Measurements from ENCODE around the gene CORO6. TPM values are rescaled to one million over a fixed set of nuclear protein-coding genes. Genes with fewer than 3 reads are reported as not detected.

CORO6 gene
- total and polyA plus RNA-seq, 2 of the 13 experiments (the other 11 are each of a cell fraction or from before 2014, with no cell fraction given): 0.42 to 0.82 TPM

- peaks cover 20% of the 10 kb centered on the region for H3K4me1 ChIP-seq (ENCODE audit: insufficient read depth, low read length)
- no peak overlapping the region for H3K4me3 ChIP-seq (replicated peaks in 1 of 3; ENCODE audit: insufficient read depth in 1 of 3, low read depth in 2 of 3, low read length in 3 of 3)
- no peaks in the 10 kb centered on the region for H3K79me2 ChIP-seq (ENCODE audit: insufficient read depth, low read length)
- POLR2A ChIA-PET: no interaction called here
- H3K4me2 ChIP-seq (ENCODE audit: low read depth, low read length): no peak overlapping the region
- ATAC-seq: peak; percentile 86
- H3K9ac ChIP-seq (ENCODE audit: insufficient read depth, low read depth, low read length): no peak overlapping the region
- CTCF ChIA-PET (ENCODE audit: low intra/inter-chr PET ratio, low total read pairs): interaction anchor here (0.7 to 3.1 kb wide), 7 partner anchors 12 to 199 kb away, joined by 3 to 39 read pairs (median 3); partner anchors contain the start of genes ABHD15, ANKRD13B and TP53I13
- no peak overlapping the region for H3K27ac ChIP-seq (ENCODE audit: extremely low read length, insufficient read depth, low read length)
- in situ Hi-C loops (cut with HindIII; ENCODE audit: extremely low pct_ligation_motif_present, low pct_unique_long_range_greater_than_20kb): loop anchor here (5.0 kb wide), 1 partner anchor 37 kb away; no protein-coding TSS in a partner anchor
- no peaks in the 10 kb centered on the region; the same call in 1 of the 2 replicates for H4K20me1 ChIP-seq (ENCODE audit: insufficient read depth, low read length)
- DNase-seq (ENCODE audit: low spot score): peak; percentile 64
- no peaks in the 10 kb centered on the region for H3K27me3 ChIP-seq (ENCODE audit: control insufficient read depth in 1 of 2, insufficient read depth in 2 of 2, low read length in 2 of 2)
- peak; percentile 89 for FAIRE-seq
- no peaks in the 10 kb centered on the region for H3K9me3 ChIP-seq (ENCODE audit: low read length)
- WGBS (ENCODE audit: low lambda C conversion rate): 89% methylated on average over 10 of the region's 15 CpGs
- intact Hi-C loops (cut with micrococcal nuclease; ENCODE audit: unreplicated experiment): loop anchor here (1.0 kb wide), 1 partner anchor 11 kb away; no protein-coding TSS in a partner anchor
- H2AFZ ChIP-seq (ENCODE audit: low read length): no peak overlapping the region
- peaks cover 6 to 20% of the 10 kb centered on the region in 2 experiments; a peak in 4 of 5 replicates for H3K36me3 ChIP-seq (replicated peaks in 1 of 2; ENCODE audit: control insufficient read depth in 1 of 2, insufficient read depth in 2 of 2, low read length in 2 of 2)
- BruUV-seq (replicated peaks): no TSS peak
- TF ChIP-seq KMT2B (CRISPR knock-in tag; IDR thresholded peaks at IDR 0.05) (0 out of 2 replicates have a peak, but pooled peaks have one; percentile 26), ZNF597 (CRISPR knock-in tag; IDR thresholded peaks at IDR 0.05) (no peak), NFYB (CRISPR knock-in tag; IDR thresholded peaks at IDR 0.05) (no peak), CTCF (CRISPR knock-in tag; IDR thresholded peaks at IDR 0.05) (peak; percentile 96), TCF7L2 (IDR thresholded peaks at IDR 0.05; ENCODE audit: low read depth, low read length) (no peak), MBNL3 (CRISPR knock-in tag; conservative IDR thresholded peaks at IDR 0.05) (no peak), ZFP41 (CRISPR knock-in tag; IDR thresholded peaks at IDR 0.05; ENCODE audit: borderline replicate concordance) (no peak), ZNF331 (CRISPR knock-in tag; IDR thresholded peaks at IDR 0.05) (0 out of 2 replicates have a peak, but pooled peaks have one; percentile 13), STAG1 (CRISPR knock-in tag; IDR thresholded peaks at IDR 0.05) (peak; percentile 84), LBX2 (CRISPR knock-in tag; IDR thresholded peaks at IDR 0.05; ENCODE audit: borderline replicate concordance) (no peak), ZNF878 (CRISPR knock-in tag; IDR thresholded peaks at IDR 0.05) (no peak), REPIN1 (CRISPR knock-in tag; IDR thresholded peaks at IDR 0.05; ENCODE audit: borderline replicate concordance, low read depth) (peak; percentile 22; the same call in 1 of the 2 replicates), SALL2 (CRISPR knock-in tag; IDR thresholded peaks at IDR 0.05) (no peak), TEF (CRISPR knock-in tag; IDR thresholded peaks at IDR 0.05) (no peak), ZBTB46 (CRISPR knock-in tag; IDR thresholded peaks at IDR 0.05; ENCODE audit: borderline replicate concordance) (no peak), ZSCAN25 (CRISPR knock-in tag; IDR thresholded peaks at IDR 0.05) (peak; percentile 89), ZNF460 (CRISPR knock-in tag; IDR thresholded peaks at IDR 0.05; ENCODE audit: borderline replicate concordance) (no peak)
Measured at GRCh38 chr17:29579866-29580771, 42.6 kb downstream of the CORO6 start.
